CD4-positive, CD25-positive, alpha-beta regulatory T cell (primary cell): ENCODE results near the gene RXFP1. TPM values are rescaled to one million over a fixed set of nuclear protein-coding genes. Genes with fewer than 3 reads are reported as not detected.

ENCODE experiments used
- ATAC-seq, 2 donors: fragments of 150-1000 bp; cut with Tn5 transposase; one replicate each; pipeline ENCODE4 v1.10.0; 2021; ENCODE audit warnings: low read depth in 2 of 2, moderate number of reproducible peaks in 2 of 2, moderate library complexity in 1 of 2
- DNase-seq, 3 donors: peaks; one replicate each; pipeline versions ENCODE4 v3.0.0 to v3.0.0-alpha.2; 2012 to 2022; ENCODE audit warnings: mixed read lengths in 1 of 3
- H3K27ac ChIP-seq: one replicate; pipeline ENCODE4 v1.7.0; 2013; ENCODE audit warnings: mild to moderate bottlenecking, low read length; ENCODE audit not compliant: insufficient read depth, poor library complexity, severe bottlenecking
- H3K27me3 ChIP-seq: one replicate; pipeline ENCODE4 v1.7.0; 2013; ENCODE audit warnings: low read length; ENCODE audit not compliant: control insufficient read depth, insufficient read depth
- H3K36me3 ChIP-seq: one replicate; pipeline ENCODE4 v1.7.0; 2013; ENCODE audit warnings: mild to moderate bottlenecking, low read length, moderate library complexity; ENCODE audit not compliant: control insufficient read depth, insufficient read depth
- H3K4me1 ChIP-seq: 2 replicates; pipeline ENCODE4 v1.7.0; 2013; ENCODE audit warnings: mild to moderate bottlenecking, low read length; ENCODE audit not compliant: insufficient read depth, control insufficient read depth, poor library complexity, severe bottlenecking
- H3K4me3 ChIP-seq: one replicate; pipeline ENCODE4 v1.7.0; 2013; ENCODE audit warnings: low read depth, mild to moderate bottlenecking, low read length, moderate library complexity
- H3K9me3 ChIP-seq, 2 experiments: 1 replicate in 1 of 2; 2 replicates in 1 of 2; pipeline ENCODE4 v1.7.0; 2013; ENCODE audit warnings: low read length in 2 of 2, mild to moderate bottlenecking in 1 of 2, moderate library complexity in 1 of 2; ENCODE audit not compliant: control insufficient read depth in 2 of 2
- H3K27ac Mint-ChIP-seq, 3 donors: one replicate each; pipeline ENCODE4 v1.8.0; 2020 to 2022; ENCODE audit warnings: mild to moderate bottlenecking in 3 of 3, mixed read lengths in 3 of 3, moderate library complexity in 2 of 3
- H3K27me3 Mint-ChIP-seq: one replicate; pipeline ENCODE4 v1.8.0; 2022; ENCODE audit warnings: mild to moderate bottlenecking, mixed read lengths
- H3K36me3 Mint-ChIP-seq: one replicate; pipeline ENCODE4 v1.8.0; 2020; ENCODE audit warnings: mixed read lengths
- H3K4me1 Mint-ChIP-seq, 4 donors: one replicate each; pipeline ENCODE4 v1.8.0; 2020 to 2022; ENCODE audit warnings: mixed read lengths in 4 of 4, mild to moderate bottlenecking in 1 of 4
- H3K4me3 Mint-ChIP-seq, 4 donors: one replicate each; pipeline ENCODE4 v1.8.0; 2020 to 2022; ENCODE audit warnings: mild to moderate bottlenecking in 4 of 4, mixed read lengths in 4 of 4, moderate library complexity in 3 of 4
- H3K9me3 Mint-ChIP-seq, 7 donors: one replicate each; pipeline ENCODE4 v1.8.0; 2020 to 2022; ENCODE audit warnings: mixed read lengths in 7 of 7, mild to moderate bottlenecking in 3 of 7, moderate library complexity in 2 of 7
- polyA plus RNA-seq, 4 donors: library from polyadenylated mRNA; unstranded; fragments of 300-500 nt; fragmentation: Illumina TruSeq; gene quantifications; one replicate each; pipeline ENCODE4 v1.2.3, GENCODE V29; 2021
- total RNA-seq: library from RNA; stranded (reverse); gene quantifications from one replicate; pipeline ENCODE4 v1.2.3, GENCODE V29; 2022

RXFP1 gene
- total and polyA plus RNA-seq, 5 donors from 2014 or later = not detected

- peaks cover 11% of the 10 kb centered on the region for H3K4me1 ChIP-seq
- no peak overlapping the region for H3K27ac ChIP-seq
- Mint-ChIP-seq H3K27ac (no peak overlapping the region), H3K4me3 (peak overlapping the region in 1 of 4 donors; percentile 18), H3K4me1 (peaks cover 7 to 32% (median 26%) of the 10 kb centered on the region in 4 donors), H3K36me3 (peaks cover 15% of the 10 kb centered on the region), H3K27me3 (no peaks in the 10 kb centered on the region), H3K9me3 (no peaks in the 10 kb centered on the region)
- DNase-seq (no peak), ATAC-seq (no peak)
- H3K36me3 ChIP-seq = no peaks in the 10 kb centered on the region
- no peak overlapping the region for H3K4me3 ChIP-seq
- H3K27me3 ChIP-seq = no peaks in the 10 kb centered on the region
- H3K9me3 ChIP-seq = no peaks in the 10 kb centered on the region
Observed at GRCh38 chr4:158676076-158676475, 154.4 kb downstream of the RXFP1 start.

GRCh38 chr4:158678767-158679166, 157.1 kb downstream of the RXFP1 start:
- no peak overlapping the region for H3K4me3 Mint-ChIP-seq
- H3K4me1 ChIP-seq = no peaks in the 10 kb centered on the region
- no peaks in the 10 kb centered on the region for H3K9me3 ChIP-seq
- H3K4me1 Mint-ChIP-seq = peaks cover 7 to 18% (median 13%) of the 10 kb centered on the region in 4 donors
- H3K36me3 ChIP-seq = no peaks in the 10 kb centered on the region
- DNase-seq (no peak), ATAC-seq (no peak)
- peaks cover 15% of the 10 kb centered on the region for H3K36me3 Mint-ChIP-seq
- H3K27me3 ChIP-seq = no peaks in the 10 kb centered on the region
- no peak overlapping the region for H3K4me3 ChIP-seq
- no peaks in the 10 kb centered on the region for H3K9me3 Mint-ChIP-seq
- no peaks in the 10 kb centered on the region for H3K27me3 Mint-ChIP-seq
- H3K27ac ChIP-seq = no peak overlapping the region
- no peak overlapping the region for H3K27ac Mint-ChIP-seq

DNA sequence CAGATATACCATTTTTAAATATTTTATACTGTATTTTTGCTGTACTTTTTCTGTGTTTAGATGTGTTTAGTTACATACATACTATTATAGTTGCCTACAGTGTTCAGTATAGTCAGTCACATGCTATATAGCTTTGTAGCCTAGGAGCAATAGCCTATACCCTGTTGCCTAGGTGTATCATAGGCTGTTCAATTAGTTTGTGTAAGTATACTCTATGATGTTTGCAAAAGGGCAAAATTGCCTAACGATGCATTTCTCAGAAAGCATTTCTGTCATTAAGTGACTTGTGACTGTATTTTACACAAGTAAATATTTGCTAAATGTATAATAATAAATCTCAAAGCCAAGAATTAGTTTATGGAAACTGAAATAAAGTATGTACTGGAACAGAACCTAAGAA, 159.9 kb downstream of the RXFP1 start:
- Histone ChIP-seq H3K36me3 (no peaks in the 10 kb centered on the region), H3K9me3 (no peaks in the 10 kb centered on the region), H3K27me3 (no peaks in the 10 kb centered on the region), H3K4me1 (no peaks in the 10 kb centered on the region), H3K27ac (no peak overlapping the region), H3K4me3 (no peak overlapping the region)
- DNase-seq (no peak), ATAC-seq (no peak)
- Mint-ChIP-seq H3K27ac (no peak overlapping the region), H3K4me1 (peaks cover 3 to 12% (median 6%) of the 10 kb centered on the region in 4 donors), H3K9me3 (no peaks in the 10 kb centered on the region), H3K27me3 (no peaks in the 10 kb centered on the region), H3K4me3 (no peak overlapping the region), H3K36me3 (peaks cover 21% of the 10 kb centered on the region)

- Histone ChIP-seq H3K4me3 (no peak overlapping the region), H3K27ac (no peak overlapping the region), H3K4me1 (no peaks in the 10 kb centered on the region), H3K36me3 (no peaks in the 10 kb centered on the region), H3K9me3 (no peaks in the 10 kb centered on the region), H3K27me3 (no peaks in the 10 kb centered on the region)
- no peaks in the 10 kb centered on the region for H3K27me3 Mint-ChIP-seq
- no peak overlapping the region for H3K27ac Mint-ChIP-seq
- ATAC-seq = no peak
- peaks cover 0 to 8% (median 6%) of the 10 kb centered on the region in 4 donors for H3K4me1 Mint-ChIP-seq
- no peak for DNase-seq
- no peaks in the 10 kb centered on the region for H3K9me3 Mint-ChIP-seq
- H3K36me3 Mint-ChIP-seq = peaks cover 22% of the 10 kb centered on the region
- H3K4me3 Mint-ChIP-seq = no peak overlapping the region
Observed at GRCh38 chr4:158682066-158682465, 160.4 kb downstream of the RXFP1 start.

GRCh38 chr4:158688813-158689212, 167.1 kb downstream of the RXFP1 start:
- Histone ChIP-seq H3K4me1 (no peaks in the 10 kb centered on the region), H3K4me3 (no peak overlapping the region), H3K27ac (no peak overlapping the region), H3K27me3 (no peaks in the 10 kb centered on the region), H3K36me3 (peaks cover 5% of the 10 kb centered on the region), H3K9me3 (no peaks in the 10 kb centered on the region)
- Mint-ChIP-seq H3K4me3 (no peak overlapping the region), H3K4me1 (peaks cover 0 to 3% (median 0%) of the 10 kb centered on the region in 4 donors), H3K36me3 (peaks cover 24% of the 10 kb centered on the region), H3K9me3 (peaks cover 0 to 1% (median 0%) of the 10 kb centered on the region in 7 donors), H3K27me3 (no peaks in the 10 kb centered on the region), H3K27ac (no peak overlapping the region)
- DNase-seq (no peak), ATAC-seq (no peak)

Other genes starting within 250 kb of the RXFP1 start
- gene C4orf46, start 150.0 kb downstream of the RXFP1 start, total RNA-seq = 6.9 TPM
- 1 to 10 TPM; 4.9 to 7.6 (median 5.1) TPM for gene C4orf46, start 150.0 kb downstream of the RXFP1 start, polyA plus RNA-seq
- 15.9 TPM for gene ETFDH, start 150.4 kb downstream of the RXFP1 start, total RNA-seq
- 10 to 100 TPM in 1 of 4 donors, 1 to 10 TPM in 3; 8.1 to 10.2 (median 9.2) TPM for gene ETFDH, start 150.4 kb downstream of the RXFP1 start, polyA plus RNA-seq
- 18.3 TPM for gene PPID, start 201.5 kb downstream of the RXFP1 start, total RNA-seq
- 10 to 100 TPM; 44.6 to 50.4 (median 47.1) TPM for gene PPID, start 201.5 kb downstream of the RXFP1 start, polyA plus RNA-seq
- 8.9 TPM for gene FNIP2, start 247.1 kb downstream of the RXFP1 start, total RNA-seq
- 1 to 10 TPM; 1.5 to 3.9 (median 2.1) TPM for gene FNIP2, start 247.1 kb downstream of the RXFP1 start, polyA plus RNA-seq